AG04450 (cell line): ENCODE measurements around the gene ACRBP. TPM values are rescaled to one million over a fixed set of nuclear protein-coding genes. Genes with fewer than 3 reads are reported as not detected.

Source experiments
- CTCF ChIA-PET: fragments of 300-600, 350-600 bp; formaldehyde crosslinking; extraction: SDS; loops from one replicate; lab custom pipeline; 2022; ENCODE audit warnings: antibody characterized with exemption, inconsistent platforms; lab: Charles Lee
- POLR2A ChIA-PET: fragments of 350-600 bp; formaldehyde crosslinking; extraction: SDS; loops from one replicate; lab custom pipeline; 2021; ENCODE audit warnings: antibody characterized with exemption, inconsistent platforms; lab: Yijun Ruan, JAX
- DNase-seq: peaks from one replicate; pipeline ENCODE4 v3.0.0-alpha.2; 2011; ENCODE audit warnings: low read depth, low spot score
- H3K27ac ChIP-seq: one replicate; pipeline ENCODE4 v1.5.1; 2012; ENCODE audit warnings: low read depth, low read length, control low read depth
- H3K27me3 ChIP-seq: one replicate; pipeline ENCODE4 v1.6.0; 2012; ENCODE audit warnings: low read length; ENCODE audit not compliant: control insufficient read depth, insufficient read depth
- H3K4me3 ChIP-seq: 2 replicates; pipeline ENCODE4 v1.5.1; 2011; ENCODE audit warnings: mild to moderate bottlenecking, low read depth, low read length, control low read depth
- H3K9me3 ChIP-seq: 2 replicates; pipeline ENCODE4 v1.5.1; 2012; ENCODE audit warnings: low read length; ENCODE audit not compliant: control insufficient read depth, insufficient read depth
- CTCF ChIP-seq: IDR thresholded peaks from 2 replicates; pipeline ENCODE4 v1.5.1; 2011; ENCODE audit warnings: low read depth, low read length, control low read depth, inconsistent platforms
- polyA plus RNA-seq: library from polyadenylated mRNA; depleted of rRNA; stranded (reverse); fragments of >200 nt; gene quantifications from 2 replicates; pipeline ENCODE4 v1.2.3, GENCODE V29; 2011

Gene ACRBP
- polyA plus RNA-seq, 1 experiment = 0.64 TPM

DNA sequence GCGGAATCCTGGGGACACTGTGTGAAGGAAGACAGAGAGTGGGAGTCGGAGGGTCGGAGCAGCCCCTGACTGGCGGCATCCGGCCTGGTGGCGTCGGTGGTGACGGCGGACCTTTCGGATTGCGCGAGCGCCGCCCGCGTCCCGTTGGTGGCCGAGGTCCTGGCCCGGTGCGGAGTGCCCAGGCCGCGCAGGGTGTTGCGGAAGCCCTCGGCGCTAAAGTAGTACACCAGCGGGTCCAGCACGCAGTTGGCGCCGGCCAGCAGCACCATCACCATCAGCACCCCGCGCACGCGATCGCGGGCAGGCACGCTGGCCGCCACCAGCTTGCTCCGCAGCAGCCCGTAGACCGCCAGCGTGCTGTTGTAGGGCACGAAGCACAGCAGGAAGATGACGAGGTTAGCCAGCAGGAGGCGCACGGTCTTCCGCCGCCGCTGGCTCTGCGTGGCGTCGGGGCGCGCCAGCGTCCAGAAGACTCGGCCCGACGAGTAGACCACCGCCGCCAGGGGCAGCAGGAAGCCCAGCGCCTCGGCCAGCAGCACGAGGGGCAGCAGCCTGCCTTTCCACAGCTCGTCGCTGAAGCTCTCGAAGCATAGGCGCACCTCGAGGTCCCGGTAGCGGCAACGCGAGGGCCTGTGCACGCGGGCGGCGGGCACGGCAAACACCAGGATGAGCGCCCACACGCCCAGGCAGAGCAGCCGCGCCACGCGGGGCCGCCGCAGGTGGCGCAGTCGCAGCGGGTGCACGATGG is 26.9 kb downstream of the ACRBP start:
- TF ChIP-seq CTCF = peak; percentile 34
- CTCF ChIA-PET = interaction anchor here (0.6 to 2.6 kb wide), 3 partner anchors 67 to 147 kb away, joined by 3 to 5 read pairs (median 3); partner anchors contain the start of gene MLF2
- DNase-seq = no peak

GRCh38 chr12:6618483-6619225 is 28.6 kb downstream of the ACRBP start:
- TF ChIP-seq CTCF = no peak
- Histone ChIP-seq H3K27ac (no peak overlapping the region), H3K27me3 (no peaks in the 10 kb centered on the region), H3K4me3 (no peak overlapping the region), H3K9me3 (no peaks in the 10 kb centered on the region; the same call in 1 of the 2 replicates)
- POLR2A ChIA-PET = no interaction called here
- CTCF ChIA-PET = interaction anchor here (0.7 to 2.6 kb wide), 4 partner anchors 26 to 148 kb away, joined by 3 to 5 read pairs (median 4); no protein-coding TSS in a partner anchor
- no peak for DNase-seq

More for the DNA sequence above, 26.9 kb downstream of the ACRBP start:
- H3K9me3 ChIP-seq = no peaks in the 10 kb centered on the region; the same call in 1 of the 2 replicates
- H3K4me3 ChIP-seq = no peak overlapping the region
- no peaks in the 10 kb centered on the region for H3K27me3 ChIP-seq
- POLR2A ChIA-PET = interaction anchor here (0.7 kb wide), 1 partner anchor 26 kb away, joined by 3 read pairs; no protein-coding TSS in a partner anchor
- H3K27ac ChIP-seq = no peak overlapping the region

DNA sequence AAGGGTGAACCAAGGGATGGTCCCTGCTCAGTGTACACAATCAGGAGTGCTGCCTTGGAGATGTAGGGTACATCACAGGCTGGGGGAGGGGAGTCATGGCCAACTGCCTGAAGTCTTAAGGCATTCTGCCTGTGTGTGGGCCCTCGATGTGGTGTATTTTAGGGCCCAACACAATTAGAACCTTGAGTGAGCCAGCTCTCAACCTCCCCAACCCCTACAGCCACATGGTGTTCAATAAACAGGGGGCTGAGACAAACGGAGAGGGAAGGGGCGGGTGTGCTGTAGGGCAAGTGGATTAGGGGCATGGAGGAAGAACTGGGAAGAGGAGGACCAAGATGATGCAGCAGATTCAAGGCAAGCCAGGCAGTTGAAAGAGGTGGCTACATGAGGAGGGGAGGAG is 31.4 kb downstream of the ACRBP start:
- ChIA-PET CTCF (interaction anchor here (2.7 kb wide), 1 partner anchor 83 kb away, joined by 12 read pairs; no protein-coding TSS in a partner anchor), POLR2A (no interaction called here)
- H3K27ac ChIP-seq = no peak overlapping the region
- H3K27me3 ChIP-seq = no peaks in the 10 kb centered on the region
- no peak for DNase-seq
- no peak overlapping the region for H3K4me3 ChIP-seq
- TF ChIP-seq CTCF = no peak
- H3K9me3 ChIP-seq = no peaks in the 10 kb centered on the region; the same call in 1 of the 2 replicates

- Histone ChIP-seq H3K9me3 (no peaks in the 10 kb centered on the region; the same call in 1 of the 2 replicates), H3K4me3 (no peak overlapping the region), H3K27me3 (no peaks in the 10 kb centered on the region), H3K27ac (peak overlapping the region; percentile 65)
- POLR2A ChIA-PET = interaction anchor here (0.7 to 2.3 kb wide), 3 partner anchors 74 to 327 kb away, joined by 3 to 16 read pairs (median 4); partner anchors contain the start of gene ZNF384
- no peak for TF ChIP-seq CTCF
- no peak for DNase-seq
- CTCF ChIA-PET = interaction anchor here (0.7 to 2.7 kb wide), 9 partner anchors 13 to 211 kb away, joined by 3 to 12 read pairs (median 5); partner anchors contain the start of gene PTMS
These were observed 32.6 kb downstream of the ACRBP start for GRCh38 chr12:6614513-6615172.
